ENCODE measurements around the gene CHTF18. TPM values are rescaled to one million over a fixed set of nuclear protein-coding genes. Genes with fewer than 3 reads are reported as not detected.

Gene CHTF18
- total and polyA plus RNA-seq, 2 donors (not counting 3 experiments of a cell fraction or from before 2014, with no cell fraction given), result 33.0 to 69.5 TPM

DNA sequence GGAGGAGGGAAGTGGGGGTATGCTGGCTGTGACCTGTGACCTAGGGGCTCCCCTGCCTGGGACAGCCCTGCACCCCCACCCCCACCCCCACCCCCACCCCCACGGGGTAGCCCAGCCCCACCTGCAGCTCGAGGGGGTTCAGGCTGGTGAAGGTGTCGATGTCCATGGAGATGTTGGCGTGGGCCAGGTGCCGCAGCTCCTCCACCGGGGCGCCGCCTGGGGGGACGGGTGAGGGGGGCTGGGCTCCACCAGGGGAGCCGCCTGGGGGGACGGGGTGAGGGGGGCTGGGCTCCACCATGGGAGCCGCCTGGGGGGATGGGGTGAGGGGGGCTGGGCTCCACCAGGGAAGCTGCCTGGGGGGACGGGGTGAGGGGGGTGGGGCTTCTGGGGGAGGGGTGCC is 18.0 kb upstream of the CHTF18 start:
- Histone ChIP-seq H3K4me1 (ENCODE audit: control insufficient read depth, extremely low read depth, insufficient read depth, low read length) (no peaks in the 10 kb centered on the region), H3K36me3 (ENCODE audit: control insufficient read depth in 2 of 2, extremely low read depth in 1 of 2, insufficient read depth in 2 of 2, low read length in 2 of 2) (no peaks in the 10 kb centered on the region), H3K27ac (ENCODE audit: insufficient read depth, low read depth, low read length) (no peak overlapping the region), H3K9me3 (replicated peaks; ENCODE audit: control insufficient read depth, insufficient read depth, low read length) (no peaks in the 10 kb centered on the region), H3K9ac (replicated peaks; ENCODE audit: extremely low read depth, insufficient read depth, low read length) (no peak overlapping the region), H3K4me2 (ENCODE audit: insufficient read depth, low read length) (no peak overlapping the region), H3K9me1 (replicated peaks; ENCODE audit: control insufficient read depth, extremely low read depth, insufficient read depth, low read length) (no peaks in the 10 kb centered on the region), H4K20me1 (replicated peaks; ENCODE audit: control insufficient read depth, extremely low read depth, insufficient read depth, low read length) (no peaks in the 10 kb centered on the region), H3K79me2 (ENCODE audit: control insufficient read depth, insufficient read depth, low read length) (no peaks in the 10 kb centered on the region), H3K27me3 (ENCODE audit: control insufficient read depth in 2 of 2, insufficient read depth in 2 of 2, low read length in 2 of 2) (no peaks in the 10 kb centered on the region), H3K4me3 (replicated peaks in 1 of 3; ENCODE audit: insufficient read depth in 1 of 3, low read depth in 1 of 3, low read length in 3 of 3) (no peak overlapping the region), H2AFZ (ENCODE audit: low read depth, low read length) (no peak overlapping the region)
- no TSS peak for BruUV-seq (replicated peaks)
- FAIRE-seq, result no peak
- ChIA-PET POLR2A (no interaction called here), CTCF (interaction anchor here (1.6 kb wide), 1 partner anchor 58 kb away, joined by 6 read pairs; no protein-coding TSS in a partner anchor)
- no peak for DNase-seq (ENCODE audit: low read depth, low spot score)
- TF ChIP-seq, protein P1, sequence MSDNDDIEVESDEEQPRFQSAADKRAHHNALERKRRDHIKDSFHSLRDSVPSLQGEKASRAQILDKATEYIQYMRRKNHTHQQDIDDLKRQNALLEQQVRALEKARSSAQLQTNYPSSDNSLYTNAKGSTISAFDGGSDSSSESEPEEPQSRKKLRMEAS (IDR thresholded peaks at IDR 0.05; ENCODE audit: insufficient read depth, insufficient read length), result no peak
- dilution Hi-C loops (cut with MboI; ENCODE audit: extremely low pct_ligation_motif_present, low sequenced_read_pairs) (no loop called here), intact Hi-C loops (cut with micrococcal nuclease) (no loop called here)

DNA sequence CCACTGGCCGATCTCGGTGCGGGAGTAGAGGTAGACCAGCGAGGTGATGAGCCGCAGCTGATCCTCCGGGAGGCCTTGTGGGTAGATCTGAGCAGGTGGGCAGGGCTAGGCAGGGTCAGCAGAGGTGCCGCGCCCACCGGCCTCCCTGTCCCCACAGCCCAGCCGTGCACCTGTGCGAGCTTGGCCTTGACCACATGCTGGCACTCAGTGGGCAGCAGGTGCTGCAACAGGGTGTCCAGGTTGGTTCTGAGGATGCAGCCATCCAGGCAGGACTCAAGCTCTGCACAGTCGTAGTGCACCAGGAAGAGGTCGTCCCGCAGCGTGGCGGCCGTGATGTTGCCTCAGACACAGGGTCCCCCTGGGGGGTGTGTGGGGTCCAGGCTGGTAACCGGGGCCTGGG is 15.5 kb upstream of the CHTF18 start:
- TF ChIP-seq FOS (IDR thresholded peaks at IDR 0.05; ENCODE audit: borderline replicate concordance, insufficient read depth, low read length), result no peak
- no peak for TF ChIP-seq GATA2 (IDR thresholded peaks at IDR 0.05; ENCODE audit: insufficient read depth, insufficient read length, low read depth, low read length)
- TF ChIP-seq, protein P1 (IDR thresholded peaks at IDR 0.05; ENCODE audit: insufficient read depth, insufficient read length), result no peak
- no peak for TF ChIP-seq JUN (IDR thresholded peaks at IDR 0.05; ENCODE audit: borderline replicate concordance, insufficient read depth, insufficient read length, low read depth)
- TF ChIP-seq POLR2A (IDR thresholded peaks at IDR 0.05; ENCODE audit: low read depth, low read length), result no peak
- no peak for TF ChIP-seq POLR2AphosphoS5 (IDR thresholded peaks at IDR 0.05; ENCODE audit: insufficient read depth, low read depth, low read length)
- TF ChIP-seq, protein P2, sequence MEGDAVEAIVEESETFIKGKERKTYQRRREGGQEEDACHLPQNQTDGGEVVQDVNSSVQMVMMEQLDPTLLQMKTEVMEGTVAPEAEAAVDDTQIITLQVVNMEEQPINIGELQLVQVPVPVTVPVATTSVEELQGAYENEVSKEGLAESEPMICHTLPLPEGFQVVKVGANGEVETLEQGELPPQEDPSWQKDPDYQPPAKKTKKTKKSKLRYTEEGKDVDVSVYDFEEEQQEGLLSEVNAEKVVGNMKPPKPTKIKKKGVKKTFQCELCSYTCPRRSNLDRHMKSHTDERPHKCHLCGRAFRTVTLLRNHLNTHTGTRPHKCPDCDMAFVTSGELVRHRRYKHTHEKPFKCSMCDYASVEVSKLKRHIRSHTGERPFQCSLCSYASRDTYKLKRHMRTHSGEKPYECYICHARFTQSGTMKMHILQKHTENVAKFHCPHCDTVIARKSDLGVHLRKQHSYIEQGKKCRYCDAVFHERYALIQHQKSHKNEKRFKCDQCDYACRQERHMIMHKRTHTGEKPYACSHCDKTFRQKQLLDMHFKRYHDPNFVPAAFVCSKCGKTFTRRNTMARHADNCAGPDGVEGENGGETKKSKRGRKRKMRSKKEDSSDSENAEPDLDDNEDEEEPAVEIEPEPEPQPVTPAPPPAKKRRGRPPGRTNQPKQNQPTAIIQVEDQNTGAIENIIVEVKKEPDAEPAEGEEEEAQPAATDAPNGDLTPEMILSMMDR (IDR thresholded peaks at IDR 0.05; ENCODE audit: extremely low read depth in 1 of 2, insufficient read depth in 1 of 2, low read depth in 1 of 2, low read length in 2 of 2), result no peak
- no peak for TF ChIP-seq MYC (IDR thresholded peaks at IDR 0.05; ENCODE audit: low read depth, low read length)
- TF ChIP-seq EZH2 (IDR thresholded peaks at IDR 0.05; ENCODE audit: borderline replicate concordance, low read depth, low read length, severe bottlenecking), result no peak
- no peaks in the 10 kb centered on the region for H3K4me1 ChIP-seq (ENCODE audit: control insufficient read depth, extremely low read depth, insufficient read depth, low read length)
- no peak overlapping the region for H2AFZ ChIP-seq (ENCODE audit: low read depth, low read length)
- no peaks in the 10 kb centered on the region for H3K36me3 ChIP-seq (ENCODE audit: control insufficient read depth in 2 of 2, extremely low read depth in 1 of 2, insufficient read depth in 2 of 2, low read length in 2 of 2)
- no peaks in the 10 kb centered on the region for H4K20me1 ChIP-seq (replicated peaks; ENCODE audit: control insufficient read depth, extremely low read depth, insufficient read depth, low read length)
- H3K27ac ChIP-seq (ENCODE audit: insufficient read depth, low read depth, low read length), result no peak overlapping the region
- FAIRE-seq (no peak), DNase-seq (ENCODE audit: low read depth, low spot score) (no peak)
- dilution Hi-C loops (cut with MboI; ENCODE audit: extremely low pct_ligation_motif_present, low sequenced_read_pairs) (no loop called here), intact Hi-C loops (cut with micrococcal nuclease) (no loop called here)
- no peak overlapping the region for H3K9ac ChIP-seq (replicated peaks; ENCODE audit: extremely low read depth, insufficient read depth, low read length)
- no peak overlapping the region for H3K4me2 ChIP-seq (ENCODE audit: insufficient read depth, low read length)
- ChIA-PET CTCF (interaction anchor here (1.3 kb wide), 1 partner anchor 57 kb away, joined by 3 read pairs; no protein-coding TSS in a partner anchor), POLR2A (no interaction called here)
- no peaks in the 10 kb centered on the region for H3K79me2 ChIP-seq (ENCODE audit: control insufficient read depth, insufficient read depth, low read length)
- no peaks in the 10 kb centered on the region for H3K27me3 ChIP-seq (ENCODE audit: control insufficient read depth in 2 of 2, insufficient read depth in 2 of 2, low read length in 2 of 2)
- BruUV-seq (replicated peaks), result no TSS peak
- no peak overlapping the region for H3K4me3 ChIP-seq (replicated peaks in 1 of 3; ENCODE audit: insufficient read depth in 1 of 3, low read depth in 1 of 3, low read length in 3 of 3)
- H3K9me1 ChIP-seq (replicated peaks; ENCODE audit: control insufficient read depth, extremely low read depth, insufficient read depth, low read length), result no peaks in the 10 kb centered on the region
- H3K9me3 ChIP-seq (replicated peaks; ENCODE audit: control insufficient read depth, insufficient read depth, low read length), result no peaks in the 10 kb centered on the region

Data from endothelial cell of umbilical vein (primary cell).